HG02623 (cell line): Measurements from ENCODE around the gene MVD.
"Not testable (repeated sequence)": the region's sequence is repeated elsewhere in the genome, so short reads cannot be mapped to it uniquely, and the experiment has no call there.

Source experiments
- ATAC-seq: cut with Tn5 transposase; IDR thresholded peaks from one replicate; pipeline ENCODE4 v1.9.1; 2021; ENCODE audit warnings: moderate library complexity; ENCODE audit not compliant: unreplicated experiment

Gene MVD

DNA sequence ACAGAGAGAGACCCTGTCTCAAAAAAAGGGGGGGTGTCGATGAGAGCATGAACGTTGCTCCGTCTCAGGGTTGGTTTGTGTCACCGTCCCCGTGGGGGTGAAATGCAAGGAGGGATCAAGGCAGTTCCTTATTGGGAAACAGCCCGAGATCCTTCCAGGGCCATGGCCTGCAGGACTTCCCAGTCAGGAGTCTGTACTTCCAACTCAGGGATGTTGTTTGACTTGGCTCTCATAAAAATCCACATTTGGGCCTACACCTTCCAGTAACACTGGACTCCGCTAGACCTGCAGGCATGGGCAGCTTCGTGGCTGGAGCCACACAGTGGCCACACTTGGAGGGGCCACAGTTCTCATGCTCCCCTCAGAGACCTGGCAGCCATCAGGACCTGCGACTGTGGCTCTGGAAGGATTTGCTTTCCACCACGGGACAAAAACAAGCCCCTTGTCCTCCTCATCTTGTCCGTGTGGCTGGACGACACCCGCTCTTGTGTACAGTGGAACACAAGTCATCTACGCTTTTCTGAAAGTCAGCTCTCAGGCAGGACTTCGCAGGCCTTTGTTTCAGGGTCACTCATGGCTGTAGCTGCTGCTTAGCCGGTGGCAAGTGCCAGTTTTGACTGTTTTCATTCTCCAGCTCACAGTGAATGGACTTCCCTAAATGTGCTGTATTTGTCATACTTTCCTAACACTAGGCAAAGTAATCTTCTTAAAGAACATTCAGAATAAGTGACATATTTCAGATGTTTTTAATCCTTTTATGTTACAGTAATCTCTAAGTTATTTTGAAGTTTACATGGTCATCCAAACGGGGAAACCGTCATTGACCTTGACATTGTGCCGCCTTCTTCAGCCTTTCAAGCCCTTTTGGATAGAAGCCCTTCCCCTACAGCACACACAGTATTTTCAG, 48.7 kb downstream of the MVD start:
- no peak for ATAC-seq

DNA sequence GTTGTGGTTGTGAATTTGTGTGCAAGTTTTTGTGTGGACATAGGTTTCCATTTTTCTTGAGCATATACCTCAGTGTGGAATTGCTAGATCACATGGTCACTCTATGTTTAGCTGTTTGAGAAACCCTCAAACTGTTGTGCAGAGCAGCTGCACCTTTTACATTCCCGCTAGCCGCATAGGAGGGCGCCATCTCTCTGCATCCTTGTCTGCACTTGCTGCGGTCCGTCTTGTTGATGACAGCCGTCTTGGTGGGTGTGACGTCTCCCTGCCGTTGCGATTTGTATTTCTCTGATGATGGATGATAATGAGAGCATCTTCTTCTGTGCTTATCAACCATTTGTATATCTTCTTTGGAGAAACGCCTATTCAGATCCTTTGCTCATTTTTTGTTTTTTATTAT, 49.6 kb downstream of the MVD start:
- no peak for ATAC-seq

DNA sequence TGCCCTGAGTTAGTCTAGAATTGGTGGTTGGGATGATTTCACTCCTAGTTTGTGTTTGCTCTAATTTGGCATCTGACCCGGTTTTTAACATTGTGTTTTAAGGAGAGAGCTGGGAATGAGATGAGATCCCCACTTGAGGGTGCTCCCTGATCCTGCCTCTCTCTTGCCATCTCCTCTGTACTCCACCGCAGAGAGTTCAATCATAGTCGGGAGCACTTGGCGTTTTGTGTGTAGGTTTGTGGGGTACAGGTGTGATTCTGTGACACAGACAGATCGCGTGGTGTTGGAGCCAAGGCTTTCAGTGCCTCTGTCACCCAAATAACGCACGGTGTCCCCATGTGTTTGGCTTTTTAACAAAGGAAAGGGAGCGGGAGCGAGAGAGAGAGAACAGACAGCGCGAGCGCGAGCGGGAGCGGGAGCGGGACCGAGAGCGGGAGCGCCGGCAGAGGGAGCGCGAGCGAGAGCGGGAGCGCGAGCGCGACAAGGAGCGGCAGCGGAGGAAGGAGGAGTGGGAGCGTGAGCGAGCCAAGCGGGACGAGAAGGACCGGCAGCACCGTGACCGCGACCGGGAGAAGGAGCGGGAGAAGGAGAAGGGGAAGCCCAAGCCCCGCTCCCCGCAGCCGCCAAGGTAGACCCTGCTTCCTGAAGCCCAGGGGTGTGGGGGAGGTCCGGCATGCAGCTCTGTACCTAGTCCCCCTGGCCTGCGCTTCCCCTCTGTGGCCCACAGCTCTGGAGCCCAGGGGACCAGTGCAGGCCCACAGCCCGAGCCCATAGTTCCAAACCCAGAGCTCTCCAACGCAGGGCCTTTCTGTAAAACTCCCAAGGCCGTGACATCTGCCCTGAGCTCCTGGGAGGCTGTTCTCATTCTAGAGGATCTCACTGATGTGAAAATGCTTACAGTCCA, 51.7 kb downstream of the MVD start:
- ATAC-seq, result no peak

DNA sequence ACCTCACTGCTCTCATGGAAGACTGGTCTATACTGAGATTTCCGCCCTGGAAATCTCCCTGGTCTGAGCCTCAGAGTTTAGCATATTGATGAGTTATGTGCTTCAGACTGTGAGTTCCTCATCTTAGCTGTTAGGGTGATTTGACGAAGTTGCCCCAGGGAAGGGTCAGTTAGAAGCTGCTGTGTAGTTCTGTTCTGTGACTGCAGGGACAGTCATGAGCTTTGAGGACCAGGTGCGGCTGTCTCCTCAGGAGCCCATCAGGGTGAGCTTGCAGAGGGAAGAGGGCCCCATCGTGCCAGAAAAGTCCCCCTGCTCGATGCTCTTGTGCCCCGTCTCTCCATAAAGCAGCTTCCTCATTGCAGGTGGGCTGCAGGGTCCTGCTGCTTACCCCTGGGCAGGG, 52.8 kb downstream of the MVD start:
- no peak for ATAC-seq

DNA sequence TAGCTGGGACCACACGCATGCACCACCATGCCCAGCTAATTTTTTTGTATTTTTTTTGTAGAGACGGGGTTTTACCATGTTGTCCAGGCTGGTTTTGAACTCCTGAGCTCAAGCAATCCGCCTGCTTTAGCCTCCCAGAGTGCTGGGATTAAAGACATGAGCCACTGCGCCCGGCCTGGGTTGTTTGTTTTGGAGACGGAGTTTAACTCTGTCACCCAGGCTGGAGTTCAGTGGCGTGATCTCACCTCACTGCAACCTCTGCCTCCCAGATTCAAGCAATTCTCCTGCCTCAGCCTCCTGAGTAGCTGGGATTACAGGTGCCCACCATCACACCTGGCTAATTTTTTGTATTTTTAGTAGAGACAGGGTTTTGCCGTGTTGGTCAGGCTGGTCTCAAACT, 53.5 kb downstream of the MVD start:
- ATAC-seq, result not testable (repeated sequence)

DNA sequence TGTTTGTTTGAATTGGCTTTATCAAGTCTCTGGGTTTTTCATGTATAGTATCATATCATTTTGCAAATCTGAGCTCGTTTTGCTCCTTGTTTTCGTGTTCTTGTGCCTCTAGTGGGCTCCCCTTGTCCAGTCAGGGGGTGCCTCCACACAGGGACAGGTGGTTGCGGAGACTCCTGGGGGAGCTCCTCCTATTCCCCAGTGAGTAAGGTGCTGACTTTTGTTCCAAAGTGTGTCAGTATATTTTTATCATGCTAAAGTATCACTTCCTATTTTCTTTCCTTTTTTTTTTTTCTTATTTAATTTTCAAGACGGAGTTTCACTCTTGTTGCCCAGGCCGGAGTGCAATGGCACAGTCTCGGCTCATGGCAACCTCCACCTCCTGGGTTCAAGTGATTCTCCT, 54.8 kb downstream of the MVD start:
- no peak for ATAC-seq

DNA sequence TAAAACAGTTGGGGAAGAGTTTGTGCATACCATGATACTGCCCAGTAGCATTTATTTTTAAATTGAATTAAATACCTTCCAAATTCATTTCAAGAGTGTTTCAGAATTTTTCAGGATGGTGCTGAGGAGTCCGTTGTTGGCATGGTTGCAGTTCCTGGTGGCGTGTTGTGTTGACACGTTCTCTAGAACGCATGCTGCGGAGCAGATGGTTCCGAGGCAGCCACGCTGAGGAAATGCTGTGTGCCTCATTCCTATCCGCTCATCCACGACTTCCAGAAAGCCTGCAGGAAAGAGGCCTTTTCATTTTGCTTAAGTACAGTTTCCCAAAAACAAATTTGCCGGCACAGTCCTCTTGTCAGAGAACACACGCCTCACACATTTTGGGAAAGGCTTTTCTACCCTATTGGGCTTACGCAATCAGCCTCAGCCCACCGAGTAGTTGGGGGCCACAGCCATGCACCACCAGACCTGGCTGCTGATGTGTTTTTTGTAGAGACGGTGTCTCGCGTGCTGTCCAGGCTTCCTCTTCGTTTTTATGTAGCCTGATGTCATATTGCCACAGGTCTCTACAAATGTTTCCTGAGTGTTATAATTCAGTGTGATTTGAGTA, 56.6 kb downstream of the MVD start:
- ATAC-seq, result no peak

DNA sequence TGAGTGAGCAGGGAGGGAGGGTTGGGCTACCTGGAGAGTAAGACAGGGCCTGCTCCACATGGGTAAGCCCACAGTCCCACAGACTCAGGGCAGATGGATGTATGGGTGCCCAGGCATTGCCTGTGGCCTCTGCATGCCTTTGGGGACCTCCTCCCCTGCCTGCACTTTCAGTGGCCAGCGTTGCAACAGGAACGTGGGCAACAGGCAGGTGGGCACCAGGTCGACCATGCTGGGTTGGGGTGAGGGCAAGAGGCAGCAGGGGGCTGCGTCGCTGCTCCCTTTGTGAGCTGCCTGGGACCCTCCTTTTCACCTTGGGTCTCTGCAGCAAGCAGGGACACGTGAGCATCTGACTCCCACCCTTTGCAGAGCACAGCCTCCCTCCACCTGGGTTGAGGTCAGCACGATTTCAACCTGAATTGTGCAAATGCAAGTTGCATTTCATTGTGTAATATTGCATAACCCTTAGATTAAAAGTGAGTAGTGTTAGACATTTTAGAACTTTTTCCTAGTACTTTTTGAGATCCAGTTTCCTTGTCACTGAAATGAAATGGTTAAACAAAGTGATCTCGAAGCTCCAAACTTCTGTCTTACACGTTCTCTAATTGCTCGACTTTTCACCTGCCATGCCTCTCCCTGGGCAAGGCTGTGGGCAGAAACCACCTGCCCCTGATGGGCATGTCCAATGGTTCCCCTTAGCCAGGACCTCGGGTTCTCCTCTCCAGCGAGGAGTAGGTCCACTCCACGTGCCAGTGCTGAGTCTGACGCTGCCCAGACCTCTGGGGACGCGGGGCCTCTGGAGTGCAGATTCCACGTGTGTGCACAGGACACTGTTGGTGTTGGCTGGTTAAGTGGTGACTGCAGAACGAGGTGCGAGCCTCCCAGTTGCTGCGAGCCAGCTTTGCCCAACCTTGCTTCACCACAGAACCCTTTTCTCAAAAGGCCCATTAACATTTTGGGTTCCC, 57.4 kb downstream of the MVD start:
- no peak for ATAC-seq

DNA sequence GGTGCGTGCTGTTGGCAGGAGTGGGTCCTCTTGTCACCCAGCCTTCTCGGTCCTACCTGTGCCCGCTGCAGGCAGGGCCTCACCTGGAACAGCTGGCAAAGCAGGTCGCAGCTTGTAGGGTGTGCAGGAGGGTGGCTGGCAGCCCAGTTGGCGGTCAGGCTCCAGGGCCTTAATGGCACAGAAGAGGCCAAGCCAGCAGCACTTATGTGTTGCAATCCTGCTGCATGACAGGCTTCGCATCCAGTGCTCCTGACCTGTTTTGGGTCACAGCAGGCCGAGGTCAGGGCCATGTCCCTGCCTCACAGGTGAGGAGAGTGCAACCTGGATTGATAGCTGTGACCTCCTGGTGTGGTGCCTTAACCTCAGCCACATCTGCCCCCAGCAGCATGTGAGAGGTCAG, 60.8 kb downstream of the MVD start:
- no peak for ATAC-seq
